ENCODE results near the gene DNAJA3. TPM values are rescaled to one million over a fixed set of nuclear protein-coding genes. Genes with fewer than 3 reads are reported as not detected.

DNAJA3 gene
- total RNA-seq, 1 donor = 31.0 TPM

DNA sequence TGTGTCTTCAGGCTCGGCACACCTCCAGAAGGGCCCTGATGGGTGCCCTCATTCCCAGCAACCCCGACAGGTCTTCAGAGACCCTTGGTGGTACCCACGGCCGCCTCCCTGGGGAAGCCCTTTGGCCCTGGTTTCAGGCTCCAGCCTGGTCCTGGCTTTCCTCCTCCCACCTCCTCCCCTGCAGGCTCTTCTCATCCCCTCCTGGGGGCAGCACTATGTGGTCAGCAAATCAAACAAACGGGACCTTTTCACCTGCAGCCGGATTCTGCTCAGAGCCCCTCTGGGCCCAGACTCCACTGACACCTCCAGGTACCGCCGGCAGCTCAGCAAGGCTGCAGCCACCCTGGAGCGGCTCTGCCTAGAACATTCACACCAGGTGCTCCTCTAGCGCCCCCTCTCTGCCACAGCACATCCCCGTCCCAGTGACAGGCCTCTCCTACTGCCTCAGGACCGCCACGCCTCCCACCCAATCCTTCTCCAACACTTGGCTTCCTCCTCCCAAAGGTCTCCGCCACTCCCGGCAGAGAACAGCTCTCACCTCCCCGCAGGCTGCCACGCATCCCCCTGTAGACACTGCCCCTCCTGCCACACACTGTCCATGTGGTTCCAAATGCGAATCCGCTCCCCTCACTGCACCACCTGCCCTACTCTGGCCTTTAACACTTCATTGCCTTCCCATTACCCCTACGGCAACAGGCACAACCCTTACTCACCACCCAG lies 21.3 kb upstream of the DNAJA3 start:
- DNase-seq (ENCODE audit: low read depth in 2 of 3, low spot score in 2 of 3) = peak in 2 of 3 donors; percentile 29 to 46

DNA sequence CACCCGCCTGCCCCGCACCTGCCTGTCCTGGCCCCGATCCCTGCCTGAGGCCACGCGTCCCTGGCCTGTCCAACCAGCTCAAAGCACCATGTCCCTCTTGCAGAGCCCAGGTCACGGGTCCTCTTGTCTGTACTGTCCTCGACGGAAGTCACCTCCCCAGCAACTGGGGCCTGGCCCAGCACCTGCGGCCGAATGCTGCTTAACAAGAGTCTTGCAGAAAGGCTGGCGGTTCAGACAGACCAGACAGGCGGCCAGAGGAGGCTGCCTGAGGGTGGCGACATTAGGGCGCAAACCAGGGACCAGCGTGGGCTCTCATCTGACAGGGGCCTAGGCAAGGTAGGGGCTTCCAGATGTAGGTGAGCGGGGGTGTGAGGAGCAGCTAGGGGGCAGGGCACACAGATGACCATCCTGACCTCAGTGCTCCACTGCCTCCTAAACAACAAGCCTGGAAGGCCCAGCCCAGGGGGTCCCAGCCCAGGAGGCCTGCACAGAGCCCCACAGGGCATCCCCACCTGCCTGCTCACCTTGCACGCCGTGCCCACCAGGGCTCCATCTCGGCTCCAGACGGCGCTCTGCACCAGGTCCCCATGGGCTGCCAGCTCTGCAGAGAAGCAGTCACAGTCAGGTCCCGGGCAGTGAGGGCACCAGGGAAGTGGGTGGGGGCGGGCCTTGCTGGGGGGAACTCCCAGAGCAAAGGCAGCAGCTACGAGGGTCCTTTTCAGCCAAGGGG lies 20.5 kb upstream of the DNAJA3 start:
- DNase-seq (ENCODE audit: low read depth in 2 of 3, low spot score in 2 of 3) = no peak

DNA sequence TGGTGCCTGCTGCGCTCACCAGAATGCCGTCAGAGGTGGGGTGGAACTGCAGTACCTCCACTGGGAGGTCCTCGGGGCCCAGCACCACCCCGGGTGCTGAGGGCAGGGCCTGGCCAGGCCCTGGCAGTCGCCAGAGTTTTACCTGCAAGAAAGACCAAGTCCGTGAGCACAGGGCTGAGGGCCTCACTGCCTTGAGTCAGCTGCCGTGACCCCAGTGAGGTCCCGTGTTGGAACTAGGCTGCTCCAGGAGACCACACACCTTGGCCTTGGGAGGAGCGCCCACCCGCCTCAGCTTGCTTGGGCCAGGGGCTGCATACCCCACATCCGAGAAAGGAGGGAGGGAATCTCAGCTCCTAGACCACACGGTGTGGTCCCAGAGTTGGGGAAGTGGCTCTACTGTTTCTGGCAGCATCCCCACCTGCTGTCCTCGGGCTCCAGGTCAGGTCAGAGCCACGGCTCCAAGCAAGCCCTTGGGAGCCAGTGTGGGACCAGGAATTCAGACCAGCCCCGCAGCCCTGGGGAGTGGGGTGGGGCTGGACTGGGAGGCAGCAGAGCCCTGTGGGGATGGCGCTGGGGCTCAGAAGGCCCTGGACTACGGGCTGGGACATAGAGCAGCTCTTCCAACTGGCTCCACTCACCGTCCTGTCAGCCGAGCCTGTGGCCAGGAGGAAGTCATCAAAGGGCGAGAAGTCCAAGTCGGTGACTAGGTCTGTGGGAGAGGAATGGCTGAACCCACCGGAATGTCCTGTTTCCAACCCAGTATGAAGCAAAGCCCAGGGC lies 17.9 kb upstream of the DNAJA3 start:
- DNase-seq (ENCODE audit: low read depth in 2 of 3, low spot score in 2 of 3) = no peak

DNA sequence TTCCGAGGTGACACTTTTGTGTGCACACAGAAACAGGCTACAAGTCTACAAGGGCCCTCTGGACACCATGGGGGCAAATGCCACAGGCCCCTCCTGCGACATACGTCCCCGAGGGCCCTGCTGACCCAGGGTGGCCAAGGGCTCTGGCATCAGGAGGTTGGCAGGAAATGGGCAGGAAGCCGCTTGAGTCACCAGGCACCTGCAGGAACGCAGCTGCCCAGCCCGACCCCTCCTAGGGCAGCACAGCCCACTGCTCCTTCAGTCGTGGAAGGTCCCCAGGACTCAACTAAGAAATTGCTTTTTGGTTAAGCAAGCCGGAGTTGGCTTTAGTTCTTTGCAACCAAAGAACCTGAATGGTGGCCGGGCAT lies 17.4 kb upstream of the DNAJA3 start:
- DNase-seq (ENCODE audit: low read depth in 2 of 3, low spot score in 2 of 3) = no peak

DNA sequence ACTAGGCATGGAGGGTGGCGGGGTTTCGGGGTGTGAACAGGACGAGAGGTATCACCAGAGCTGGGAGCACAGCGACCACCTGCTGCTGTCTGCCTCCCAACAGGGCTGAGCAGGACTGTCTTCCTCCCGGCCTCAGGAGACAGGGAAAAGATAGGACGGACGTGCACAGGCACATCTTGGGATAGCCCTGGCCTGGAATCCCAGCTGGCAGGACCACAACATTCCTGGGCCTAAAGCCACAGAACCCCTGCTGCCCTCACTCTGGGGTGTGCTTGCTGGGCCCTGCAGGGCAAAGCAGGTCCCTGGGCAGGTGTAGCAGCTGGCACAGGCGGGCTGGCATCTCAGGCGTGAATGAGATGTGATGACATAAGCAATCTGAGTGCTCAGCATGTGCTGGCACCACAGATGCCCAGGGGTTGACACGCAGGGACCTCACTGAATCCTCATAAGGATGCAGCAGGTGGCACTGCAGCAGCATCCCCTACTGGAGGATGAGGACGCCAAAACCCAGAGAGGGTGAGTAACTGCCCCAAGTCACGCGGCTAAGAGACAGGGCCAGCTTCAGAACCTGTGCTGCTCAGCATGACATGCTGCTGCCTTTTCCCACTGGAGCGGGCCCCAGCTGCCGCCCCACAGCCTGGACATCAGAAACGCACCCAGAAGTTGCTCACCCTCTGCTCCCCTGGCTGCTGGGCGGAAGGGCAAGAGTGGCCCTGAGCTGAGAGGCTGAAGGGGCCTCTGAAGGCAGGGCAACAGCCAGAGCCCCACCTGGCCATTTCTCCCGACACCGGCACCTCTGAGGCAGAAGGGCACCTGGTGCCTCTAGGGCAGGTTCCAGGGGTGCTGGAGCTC lies 16.4 kb upstream of the DNAJA3 start:
- no peak for DNase-seq (ENCODE audit: low read depth in 2 of 3, low spot score in 2 of 3)

DNA sequence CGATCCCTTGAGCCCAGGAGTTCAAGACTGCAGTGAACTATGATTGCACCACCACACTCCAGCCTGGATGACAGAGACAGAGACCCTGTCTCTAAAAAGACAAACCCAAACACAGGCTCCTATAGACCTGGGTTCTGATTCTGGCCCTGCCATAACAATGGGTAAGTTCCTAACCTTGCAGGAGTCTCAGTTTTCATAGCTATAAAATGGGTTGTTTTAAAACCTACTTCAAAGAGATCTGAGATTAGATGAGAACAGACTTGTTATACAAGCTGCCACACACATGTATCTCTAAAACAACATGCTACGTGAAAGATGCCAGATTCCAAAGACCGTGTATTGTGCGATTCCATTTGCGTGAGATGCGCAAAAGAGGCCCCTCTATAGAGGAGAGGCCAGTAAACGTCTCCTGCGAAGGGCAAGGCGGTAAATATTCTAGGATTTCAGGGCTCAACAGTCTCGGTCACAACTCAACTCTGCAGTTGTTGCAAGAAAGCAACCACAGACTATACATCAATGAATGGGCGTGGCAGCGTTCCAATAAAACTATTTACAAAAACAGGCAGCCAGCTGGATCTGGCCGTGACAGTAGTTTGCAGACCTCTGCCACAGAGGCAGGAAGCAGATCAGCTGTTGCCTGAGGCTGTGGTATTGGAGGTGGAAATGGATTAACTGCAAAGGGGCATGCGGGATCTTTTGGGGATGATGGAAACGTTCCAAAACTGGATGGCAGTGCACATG lies 15.2 kb upstream of the DNAJA3 start:
- no peak for DNase-seq (ENCODE audit: low read depth in 2 of 3, low spot score in 2 of 3)

DNA sequence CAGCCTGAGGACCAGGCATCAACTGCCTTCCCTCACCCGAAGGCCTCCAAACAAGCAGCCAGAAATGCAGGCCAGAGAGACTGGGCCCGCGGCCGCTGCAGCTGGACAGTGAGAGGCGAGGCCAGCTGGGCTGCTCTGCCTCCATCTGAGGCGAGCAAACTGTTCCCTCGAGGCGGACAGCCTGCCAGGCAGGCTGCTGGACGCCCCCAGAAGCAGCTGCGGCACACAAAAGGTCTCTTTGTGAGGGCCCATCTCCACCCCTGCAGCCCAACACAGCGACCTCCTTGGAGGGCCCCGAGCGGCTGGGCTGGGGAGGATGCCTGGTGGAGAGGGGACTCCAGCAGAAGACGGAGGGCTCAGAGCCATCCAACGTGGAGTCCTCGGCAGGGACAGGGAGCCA lies 14.0 kb upstream of the DNAJA3 start:
- no peak for DNase-seq (ENCODE audit: low read depth in 2 of 3, low spot score in 2 of 3)

DNA sequence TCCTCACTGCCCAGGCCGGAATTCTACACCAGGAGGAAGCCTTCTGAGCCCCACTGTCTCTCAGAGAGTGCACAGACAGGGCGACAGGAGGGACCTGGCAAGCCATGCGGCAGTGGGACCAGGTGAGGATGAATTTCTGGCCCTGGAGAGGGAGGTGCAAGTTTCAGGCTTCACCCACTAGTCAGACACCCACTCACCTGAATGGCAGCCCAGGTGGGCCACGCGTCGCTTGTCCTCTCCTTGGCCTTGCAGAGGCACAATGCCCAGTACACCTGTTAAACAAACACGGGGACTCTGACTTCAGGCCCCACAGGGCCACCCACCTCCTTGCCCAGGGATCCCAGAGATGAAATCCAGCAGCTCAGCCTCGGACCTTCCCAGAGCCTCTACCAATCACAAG lies 13.5 kb upstream of the DNAJA3 start:
- DNase-seq (ENCODE audit: low read depth in 2 of 3, low spot score in 2 of 3) = no peak

DNA sequence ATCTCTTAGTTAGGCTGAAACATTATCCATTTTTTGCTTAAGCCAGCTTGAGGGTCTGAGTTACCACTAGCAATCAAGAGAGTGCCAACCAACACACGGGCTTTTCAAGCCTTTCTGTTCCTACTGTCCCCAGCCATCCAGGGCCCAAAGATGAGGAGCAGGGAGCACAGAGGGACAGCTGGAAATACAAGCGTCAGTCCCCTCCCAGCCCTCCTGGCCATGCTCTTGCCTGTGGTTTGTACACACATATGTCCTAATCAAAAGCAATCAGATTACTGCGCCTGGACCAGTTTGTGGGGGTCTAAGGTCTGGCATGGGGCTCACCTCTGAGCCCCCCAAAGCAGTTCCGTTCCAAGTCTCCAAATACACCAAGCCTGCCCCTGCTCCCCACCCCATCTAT lies 12.8 kb upstream of the DNAJA3 start:
- DNase-seq (ENCODE audit: low read depth in 2 of 3, low spot score in 2 of 3) = no peak

DNA sequence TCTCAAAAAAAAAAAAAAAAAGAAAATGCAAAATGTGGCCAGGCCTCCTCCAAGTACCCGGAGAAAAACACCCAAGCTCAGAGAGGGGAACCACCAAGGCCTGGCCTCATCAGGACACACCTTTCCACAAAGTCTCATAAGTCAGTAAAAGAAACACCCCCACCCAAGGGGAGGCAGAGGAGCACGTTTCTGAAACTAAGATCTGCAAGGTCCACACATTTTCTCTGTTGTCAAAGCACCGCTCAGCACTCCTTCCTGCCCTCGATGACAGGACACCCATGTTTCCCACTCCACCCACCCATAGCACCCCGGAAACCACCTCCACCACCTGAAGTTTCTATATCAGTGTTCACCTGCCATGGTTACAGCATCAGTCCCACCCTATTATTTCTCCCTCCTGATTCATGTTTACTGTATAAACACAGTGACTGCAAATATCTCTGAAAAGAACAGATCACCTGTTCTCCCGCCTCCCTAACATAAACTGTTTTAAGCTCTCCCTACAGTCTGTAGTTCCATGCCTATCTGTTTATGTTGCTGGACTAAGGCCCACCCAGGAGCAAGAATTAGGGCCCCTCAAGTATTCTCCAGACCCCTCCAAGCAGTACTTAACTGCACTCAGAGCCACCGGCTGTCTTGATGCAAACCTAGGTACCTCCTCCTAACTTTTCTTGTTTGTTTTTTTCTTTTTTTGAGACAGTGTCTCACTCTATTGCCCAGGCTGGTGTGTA lies 11.3 kb upstream of the DNAJA3 start:
- peak in 1 of 3 donors; percentile 63 for DNase-seq (ENCODE audit: low read depth in 2 of 3, low spot score in 2 of 3)

DNA sequence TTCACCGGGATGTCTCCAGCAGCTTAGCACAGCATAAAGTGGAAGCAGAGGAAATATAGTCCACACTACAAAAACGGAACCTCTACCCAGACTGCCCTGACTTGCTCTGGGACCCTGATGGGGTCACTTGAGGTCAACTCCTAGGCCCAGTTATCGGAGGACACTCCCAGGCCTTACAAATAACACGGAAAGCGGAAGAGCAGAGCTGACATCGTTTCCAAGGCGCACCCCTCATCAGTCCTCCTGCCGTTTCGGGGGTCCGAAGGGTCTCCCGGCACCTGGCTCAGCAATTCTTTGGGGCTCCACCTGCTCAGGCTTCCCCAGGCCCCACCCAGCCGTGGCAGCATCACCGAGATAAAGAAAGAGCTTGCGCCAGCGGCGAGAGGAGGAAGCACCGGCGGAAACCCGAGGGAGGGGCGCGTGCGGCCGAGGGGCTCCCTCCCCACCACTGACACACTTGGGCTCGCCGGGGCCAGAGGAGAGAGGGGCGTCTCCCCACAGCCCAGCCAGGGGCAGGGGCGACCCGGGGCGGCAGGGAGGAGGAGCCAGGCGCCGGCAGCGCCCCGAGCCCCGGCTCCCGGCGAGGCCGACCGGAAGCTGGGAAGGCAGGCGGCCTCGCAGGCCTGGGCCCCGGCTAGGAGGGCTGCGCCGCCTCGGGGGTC lies 10.0 kb upstream of the DNAJA3 start:
- peak in 2 of 3 donors; percentile 78 to 83 for DNase-seq (ENCODE audit: low read depth in 2 of 3, low spot score in 2 of 3)

DNA sequence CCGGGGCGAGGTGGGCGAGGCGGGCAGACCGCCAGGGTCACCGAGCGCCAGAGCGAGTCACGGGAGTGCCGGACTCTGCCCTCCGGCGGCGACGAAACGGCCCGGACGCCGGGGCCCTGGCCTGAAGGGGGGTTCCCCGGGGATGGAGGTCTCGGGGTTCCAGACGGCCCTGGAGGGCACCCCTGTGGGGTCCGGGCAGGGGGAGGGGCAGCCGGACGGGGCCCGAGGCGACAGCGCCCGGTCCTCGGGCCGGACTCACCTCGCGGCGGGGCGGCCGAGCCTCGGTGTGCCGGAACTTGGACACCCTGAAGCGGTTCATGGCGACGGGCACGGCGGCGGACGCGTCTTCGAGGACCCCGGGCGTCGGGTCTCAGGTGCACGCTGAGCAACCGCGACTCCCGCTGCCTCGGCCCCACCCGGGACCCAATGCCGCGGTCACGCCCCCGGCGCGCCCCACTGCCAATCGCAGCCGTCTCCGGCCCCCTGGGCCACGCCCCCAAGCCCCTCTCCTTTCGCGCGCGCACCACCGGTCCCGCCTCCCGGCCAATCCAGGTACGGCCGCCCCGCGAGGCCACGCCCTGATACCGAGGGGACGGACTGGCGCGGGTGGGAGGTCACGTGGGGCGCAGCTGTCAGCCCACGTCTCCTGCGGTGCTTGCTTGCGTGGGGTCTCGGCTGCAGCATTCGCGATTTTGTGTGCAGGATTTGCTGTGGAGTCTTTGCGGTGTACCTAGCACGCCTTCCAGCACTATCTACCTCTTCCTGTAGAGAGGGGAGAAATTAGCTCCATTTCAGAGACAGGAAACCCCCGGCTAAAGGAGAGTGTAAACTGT lies 9.3 kb upstream of the DNAJA3 start, which contains the start of gene CORO7:
CORO7 (minus strand) TSS at position 397 of the 833 bp plus-strand sequence; CDS start at position 319, 78 bp downstream.
- DNase-seq (ENCODE audit: low read depth in 2 of 3, low spot score in 2 of 3) = peak; percentile 95 to 96 (median 95)

DNA sequence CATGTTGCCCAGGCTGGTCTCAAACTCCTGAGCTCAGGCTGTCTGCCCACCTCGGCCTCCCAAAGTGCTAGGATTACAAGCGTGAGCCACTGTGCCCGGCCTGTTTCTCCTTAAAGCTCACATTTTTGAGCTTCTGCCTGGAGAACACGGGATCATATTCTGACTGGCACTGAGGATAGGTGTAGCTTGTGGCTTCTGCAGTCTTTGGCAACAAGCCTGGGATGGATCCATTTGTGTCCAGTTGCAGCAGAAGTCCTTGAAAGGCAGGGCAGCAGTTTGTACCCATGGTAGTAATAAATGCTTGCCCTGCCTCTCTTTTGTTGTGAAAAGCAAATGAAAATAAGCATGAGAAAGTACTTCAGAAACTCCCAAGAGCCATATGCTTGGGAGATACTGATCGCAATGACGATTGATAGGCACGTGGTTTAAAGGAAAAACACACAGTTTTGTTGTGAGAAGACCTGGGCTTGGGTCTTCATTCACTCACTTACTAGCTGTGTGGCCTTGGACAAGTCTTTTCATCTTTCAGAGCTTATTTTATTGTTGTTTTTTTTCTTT lies 6.2 kb upstream of the DNAJA3 start:
- DNase-seq (ENCODE audit: low read depth in 2 of 3, low spot score in 2 of 3) = no peak

DNA sequence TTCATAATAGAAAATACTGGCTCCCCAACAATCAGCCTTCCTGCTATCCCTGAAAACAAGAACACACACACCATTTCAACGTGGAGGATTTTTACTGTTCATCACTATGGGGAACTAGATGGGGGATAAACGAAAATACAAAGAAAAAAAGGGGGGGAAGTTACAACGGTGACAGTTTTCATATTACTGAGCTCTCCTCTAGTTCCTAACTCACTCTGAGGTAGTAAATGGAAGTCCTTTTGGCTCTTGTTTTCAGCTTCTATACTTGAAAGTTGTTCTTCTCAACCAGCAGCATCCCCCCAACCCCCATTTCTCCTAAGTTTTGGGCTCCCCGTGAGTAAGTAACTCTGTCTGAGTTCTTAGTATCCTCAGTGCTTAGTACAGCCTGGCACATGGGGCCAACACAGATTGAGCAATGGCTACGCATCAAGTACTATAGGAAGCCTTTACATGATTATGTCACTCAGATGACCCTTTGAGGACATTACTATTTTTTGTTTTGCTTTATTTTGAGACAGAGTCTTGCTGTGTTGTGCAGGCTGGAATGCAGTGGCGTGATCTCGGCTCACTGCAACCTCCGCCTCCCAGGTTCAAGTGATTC lies 5.1 kb upstream of the DNAJA3 start:
- DNase-seq (ENCODE audit: low read depth in 2 of 3, low spot score in 2 of 3) = no peak

DNA sequence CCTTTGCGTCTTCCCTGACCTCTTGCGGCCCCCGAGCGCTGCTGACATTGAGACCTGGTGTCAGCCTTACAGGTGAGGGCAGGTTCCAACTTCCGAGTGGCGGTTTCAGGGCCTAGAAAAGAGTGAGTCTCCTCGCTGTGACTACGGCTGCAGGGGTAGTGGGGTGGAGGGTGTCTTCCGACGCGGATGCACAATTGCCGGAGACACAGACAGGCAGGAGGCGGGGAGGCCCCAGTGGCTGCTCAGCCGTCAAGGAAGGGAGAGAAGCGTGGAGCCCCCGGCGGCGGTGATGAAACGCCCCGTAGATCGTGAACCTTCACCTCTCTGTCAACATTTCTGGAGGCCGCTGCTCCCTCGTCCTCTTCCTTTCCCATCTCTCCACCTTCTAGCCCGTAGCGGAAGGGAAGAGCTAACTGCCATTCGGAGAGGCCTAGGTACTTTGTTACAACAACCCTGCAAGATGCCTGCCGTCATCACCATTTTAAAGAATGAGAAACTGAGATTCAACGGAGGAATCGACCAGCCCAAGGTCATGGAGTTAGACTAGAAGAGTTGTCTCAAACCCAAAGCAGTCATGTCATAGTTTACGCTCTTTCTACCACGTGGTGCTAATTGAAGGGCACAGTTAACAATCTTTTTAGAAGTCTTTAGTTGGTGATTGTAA lies 485 bp downstream of the DNAJA3 start:
- no peak for DNase-seq (ENCODE audit: low read depth in 2 of 3, low spot score in 2 of 3)

DNA sequence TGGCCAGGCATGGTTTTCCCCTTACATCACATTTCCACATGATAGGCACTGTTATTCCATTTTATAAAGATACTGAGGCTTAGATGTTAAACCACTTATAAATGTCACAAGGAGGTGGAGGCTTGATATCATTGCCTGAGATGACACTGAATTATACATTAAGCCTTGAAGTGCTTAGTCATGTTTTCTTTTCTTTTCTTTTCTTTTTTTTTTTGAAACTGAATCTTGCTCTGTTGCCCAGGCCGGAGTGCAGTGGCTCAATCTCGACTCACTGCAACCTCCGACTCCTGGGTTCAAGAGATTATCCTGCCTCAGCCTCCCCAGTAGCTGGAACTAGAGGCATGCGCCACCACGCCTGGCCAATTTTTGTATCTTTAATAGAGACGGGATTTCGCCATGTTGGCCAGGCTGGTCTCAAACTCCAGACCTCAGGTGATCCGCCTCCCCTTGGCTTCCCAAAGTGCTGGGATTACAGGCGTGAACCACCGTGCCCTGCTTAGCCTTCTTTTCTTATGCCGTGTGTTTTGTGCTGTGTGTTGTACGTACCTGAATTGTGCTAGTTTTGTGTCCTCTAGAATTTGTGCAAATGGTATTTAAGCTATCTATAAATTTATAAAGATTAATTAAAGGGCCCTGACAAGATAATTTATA lies 1.2 kb downstream of the DNAJA3 start:
- DNase-seq (ENCODE audit: low read depth in 2 of 3, low spot score in 2 of 3) = no peak

Measured in hematopoietic multipotent progenitor cell (in vitro differentiated cells).